Measurements from ENCODE around the gene PAIP2. TPM values are rescaled to one million over a fixed set of nuclear protein-coding genes. Genes with fewer than 3 reads are reported as not detected.
A peak's percentile ranks its signal among the peaks of the same experiment; 100 is the strongest.

PAIP2 gene
- total RNA-seq, 1 donor from 2014 or later, result 87.7 TPM

- Mint-ChIP-seq H3K4me1 (ENCODE audit: unreplicated experiment) (peaks cover 4% of the 10 kb centered on the region), H3K36me3 (peaks cover 4% of the 10 kb centered on the region), H3K27ac (no peak overlapping the region), H3K9me3 (no peaks in the 10 kb centered on the region), H3K4me3 (peak overlapping the region; percentile 16), H3K27me3 (peaks cover 46% of the 10 kb centered on the region)
- DNase-seq (ENCODE audit: extremely low spot score, unreplicated experiment), result no peak
- TF ChIP-seq, protein P1, sequence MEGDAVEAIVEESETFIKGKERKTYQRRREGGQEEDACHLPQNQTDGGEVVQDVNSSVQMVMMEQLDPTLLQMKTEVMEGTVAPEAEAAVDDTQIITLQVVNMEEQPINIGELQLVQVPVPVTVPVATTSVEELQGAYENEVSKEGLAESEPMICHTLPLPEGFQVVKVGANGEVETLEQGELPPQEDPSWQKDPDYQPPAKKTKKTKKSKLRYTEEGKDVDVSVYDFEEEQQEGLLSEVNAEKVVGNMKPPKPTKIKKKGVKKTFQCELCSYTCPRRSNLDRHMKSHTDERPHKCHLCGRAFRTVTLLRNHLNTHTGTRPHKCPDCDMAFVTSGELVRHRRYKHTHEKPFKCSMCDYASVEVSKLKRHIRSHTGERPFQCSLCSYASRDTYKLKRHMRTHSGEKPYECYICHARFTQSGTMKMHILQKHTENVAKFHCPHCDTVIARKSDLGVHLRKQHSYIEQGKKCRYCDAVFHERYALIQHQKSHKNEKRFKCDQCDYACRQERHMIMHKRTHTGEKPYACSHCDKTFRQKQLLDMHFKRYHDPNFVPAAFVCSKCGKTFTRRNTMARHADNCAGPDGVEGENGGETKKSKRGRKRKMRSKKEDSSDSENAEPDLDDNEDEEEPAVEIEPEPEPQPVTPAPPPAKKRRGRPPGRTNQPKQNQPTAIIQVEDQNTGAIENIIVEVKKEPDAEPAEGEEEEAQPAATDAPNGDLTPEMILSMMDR (conservative IDR thresholded peaks at IDR 0.05), result no peak
Observed at GRCh38 chr5:139395844-139396640, 54.4 kb downstream of the PAIP2 start.

GRCh38 chr5:139396691-139397090 lies 55.0 kb downstream of the PAIP2 start:
- Mint-ChIP-seq H3K27ac (no peak overlapping the region), H3K9me3 (no peaks in the 10 kb centered on the region), H3K27me3 (peaks cover 40% of the 10 kb centered on the region), H3K4me1 (ENCODE audit: unreplicated experiment) (peaks cover 2% of the 10 kb centered on the region), H3K36me3 (peaks cover 4% of the 10 kb centered on the region), H3K4me3 (no peak overlapping the region)
- no peak for DNase-seq (ENCODE audit: extremely low spot score, unreplicated experiment)
- TF ChIP-seq, protein P1 (conservative IDR thresholded peaks at IDR 0.05), result no peak

DNA sequence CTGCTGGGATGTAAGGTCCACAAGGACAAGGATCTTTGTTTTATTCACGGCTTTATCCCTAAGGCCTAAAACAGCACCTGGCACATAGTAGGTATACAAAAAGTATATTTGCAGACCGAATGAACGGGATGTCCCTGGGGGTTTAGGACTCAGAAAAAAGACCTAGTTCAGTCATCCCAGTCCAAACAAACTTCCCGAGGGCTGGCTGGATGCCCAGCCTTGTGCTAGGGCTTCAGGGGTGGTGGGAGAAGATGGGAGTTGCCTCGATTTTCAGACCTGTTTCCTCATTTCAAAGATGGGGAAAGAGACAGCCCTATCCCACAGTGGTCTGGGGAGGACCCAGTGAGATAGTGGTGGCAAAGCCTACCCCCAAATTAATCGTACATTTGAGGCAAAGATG lies 56.3 kb downstream of the PAIP2 start:
- H3K9me3 Mint-ChIP-seq, result no peaks in the 10 kb centered on the region
- H3K27ac Mint-ChIP-seq, result no peak overlapping the region
- H3K4me3 Mint-ChIP-seq, result no peak overlapping the region
- H3K36me3 Mint-ChIP-seq, result peaks cover 4% of the 10 kb centered on the region
- peaks cover 5% of the 10 kb centered on the region for H3K4me1 Mint-ChIP-seq (ENCODE audit: unreplicated experiment)
- TF ChIP-seq, protein P1 (conservative IDR thresholded peaks at IDR 0.05), result no peak
- DNase-seq (ENCODE audit: extremely low spot score, unreplicated experiment), result no peak
- peaks cover 33% of the 10 kb centered on the region for H3K27me3 Mint-ChIP-seq

DNA sequence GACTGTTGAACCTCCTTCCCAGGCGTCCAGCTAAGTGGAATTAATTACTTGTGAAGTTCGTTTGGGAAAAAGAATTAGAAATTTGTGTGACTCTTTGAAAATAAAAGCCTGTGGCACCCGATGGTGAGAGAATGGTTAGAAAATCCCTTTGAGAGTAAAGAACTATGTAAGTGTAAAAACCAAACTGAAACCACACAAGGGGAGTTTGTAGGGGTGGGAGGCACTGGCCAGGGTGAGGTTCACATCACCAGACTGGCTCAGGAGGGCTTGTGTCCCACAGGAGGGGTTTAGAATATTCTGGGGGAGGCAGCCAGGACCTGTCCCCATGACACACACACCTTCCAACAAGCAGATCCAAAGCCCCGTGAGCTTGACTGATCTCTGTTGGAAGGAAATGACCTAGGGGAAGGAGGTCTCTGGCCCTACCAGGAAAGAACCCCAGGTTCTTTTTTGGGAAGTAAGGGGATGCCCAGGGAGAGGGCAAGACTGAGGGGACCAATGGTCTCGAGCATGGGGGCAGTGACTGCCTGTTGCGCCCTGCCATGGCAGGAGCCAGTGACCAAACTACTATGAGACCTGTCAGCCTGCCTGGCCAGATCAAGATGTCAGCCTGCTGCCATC lies 58.0 kb downstream of the PAIP2 start:
- peaks cover 4% of the 10 kb centered on the region for H3K36me3 Mint-ChIP-seq
- no peak for DNase-seq (ENCODE audit: extremely low spot score, unreplicated experiment)

DNA sequence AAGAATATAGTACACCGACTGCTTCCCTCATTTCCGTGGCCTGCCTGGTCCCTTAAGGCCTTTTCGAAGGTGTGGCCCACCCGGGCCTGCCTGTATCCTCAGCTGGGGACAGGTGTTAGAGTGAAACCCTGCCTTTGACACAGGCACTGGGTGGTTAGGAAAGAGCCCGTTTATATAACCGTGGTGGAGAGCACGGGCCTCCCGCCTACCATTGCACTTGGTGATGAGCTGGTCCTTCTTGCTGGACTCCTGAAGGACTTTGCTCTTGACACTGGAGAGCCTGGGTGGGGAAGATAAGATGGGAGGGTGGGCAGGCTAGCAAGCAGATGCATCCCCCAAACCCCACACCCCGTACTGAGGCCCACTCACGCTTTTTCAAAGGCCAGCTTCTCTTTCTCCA lies 59.9 kb downstream of the PAIP2 start:
- TF ChIP-seq, protein P1 (conservative IDR thresholded peaks at IDR 0.05), result no peak
- H3K4me3 Mint-ChIP-seq, result no peak overlapping the region
- peaks cover 8% of the 10 kb centered on the region for H3K27me3 Mint-ChIP-seq
- DNase-seq (ENCODE audit: extremely low spot score, unreplicated experiment), result no peak
- H3K27ac Mint-ChIP-seq, result no peak overlapping the region
- H3K4me1 Mint-ChIP-seq (ENCODE audit: unreplicated experiment), result peaks cover 22% of the 10 kb centered on the region
- peaks cover 4% of the 10 kb centered on the region for H3K36me3 Mint-ChIP-seq
- no peaks in the 10 kb centered on the region for H3K9me3 Mint-ChIP-seq

More for the DNA sequence above, 58.0 kb downstream of the PAIP2 start:
- Mint-ChIP-seq H3K27ac (no peak overlapping the region), H3K4me3 (no peak overlapping the region), H3K9me3 (no peaks in the 10 kb centered on the region), H3K4me1 (ENCODE audit: unreplicated experiment) (peaks cover 21% of the 10 kb centered on the region), H3K27me3 (peaks cover 24% of the 10 kb centered on the region)
- TF ChIP-seq, protein P1 (conservative IDR thresholded peaks at IDR 0.05), result no peak

All from type B pancreatic cell (in vitro differentiated cells).